Right renal cortex interstitium (tissue), 3 donors: Measurements from ENCODE around the gene ACSL6. TPM values are rescaled to one million over a fixed set of nuclear protein-coding genes. Genes with fewer than 3 reads are reported as not detected.

Source experiments
- DNase-seq, 3 donors: peaks; one replicate each; pipeline ENCODE4 v3.0.0-alpha.2; 2013; ENCODE audit warnings: low read depth in 3 of 3, low spot score in 2 of 3
- polyA plus RNA-seq, 3 donors: library from polyadenylated mRNA; unstranded; fragments of 120-200 nt; gene quantifications; one replicate each; pipeline ENCODE4 v1.2.1, GENCODE V29; 2013; ENCODE audit not compliant: insufficient read length in 3 of 3

Gene ACSL6
- 1 to 10 TPM; 1.8 to 2.6 (median 2.2) TPM for polyA plus RNA-seq

- DNase-seq, result no peak
Observed at GRCh38 chr5:132011622-132012343, at the start of gene ACSL6. ACSL6 (minus strand) TSS chr5:132011658; CDS start chr5:132011553, 105 bp downstream.

- no peak for DNase-seq
Observed at GRCh38 chr5:132060501-132061161, 49.2 kb upstream of the ACSL6 start, which contains the start of gene IL3. IL3 (plus strand) TSS chr5:132060655; CDS start chr5:132060707, 52 bp downstream.

- no peak for DNase-seq
Observed at GRCh38 chr5:132059696-132060500, 48.4 kb upstream of the ACSL6 start.

- no peak for DNase-seq
Observed at GRCh38 chr5:132059043-132059695, 47.7 kb upstream of the ACSL6 start.

- DNase-seq, result no peak
Observed at GRCh38 chr5:132058646-132059042, 47.2 kb upstream of the ACSL6 start.

- DNase-seq, result no peak
Observed at GRCh38 chr5:132057498-132058255, 46.2 kb upstream of the ACSL6 start.

- DNase-seq, result no peak
Observed at GRCh38 chr5:132056610-132057497, 45.4 kb upstream of the ACSL6 start.

GRCh38 chr5:132055808-132056609, 44.6 kb upstream of the ACSL6 start:
- no peak for DNase-seq

- DNase-seq, result no peak
Observed at GRCh38 chr5:132055441-132055807, 44.0 kb upstream of the ACSL6 start.

- no peak for DNase-seq
Observed at GRCh38 chr5:132054697-132055440, 43.4 kb upstream of the ACSL6 start.

- no peak for DNase-seq
Observed at GRCh38 chr5:132054031-132054696, 42.7 kb upstream of the ACSL6 start.

- no peak for DNase-seq
Observed at GRCh38 chr5:132053483-132053882, 42.0 kb upstream of the ACSL6 start.

- no peak for DNase-seq
Observed at GRCh38 chr5:132052520-132052919, 41.1 kb upstream of the ACSL6 start.

- DNase-seq, result no peak
Observed at GRCh38 chr5:132050661-132051552, 39.4 kb upstream of the ACSL6 start.

- no peak for DNase-seq
Observed at GRCh38 chr5:132050136-132050535, 38.7 kb upstream of the ACSL6 start.

- no peak for DNase-seq
Observed at GRCh38 chr5:132049559-132049958, 38.1 kb upstream of the ACSL6 start.
